Neural progenitor cell (in vitro differentiated cells): ENCODE data around the gene YDJC. TPM values are rescaled to one million over a fixed set of nuclear protein-coding genes. Genes with fewer than 3 reads are reported as not detected.

Experiments
- DNase-seq: peaks from one replicate; pipeline ENCODE4 v3.0.0-alpha.2; 2016; ENCODE audit warnings: low spot score
- H2AFZ ChIP-seq: fragments of 200-600 bp; sonication (generic); replicated peaks from 2 replicates; pipeline ENCODE4 v1.6.1; 2016; ENCODE audit warnings: antibody characterized with exemption
- H3F3A ChIP-seq: fragments of 200-600 bp; sonication (generic); 2 replicates; pipeline ENCODE4 v1.6.1; 2016; ENCODE audit warnings: antibody characterized with exemption, low read depth
- H3K27ac ChIP-seq: fragments of 200-600 bp; sonication (generic); 2 replicates; pipeline ENCODE4 v1.5.1; 2016; ENCODE audit warnings: mild to moderate bottlenecking
- H3K27me3 ChIP-seq: fragments of 200-600 bp; sonication (generic); 2 replicates; pipeline ENCODE4 v1.6.1; 2016; ENCODE audit warnings: mild to moderate bottlenecking, moderate library complexity
- H3K36me3 ChIP-seq: fragments of 200-600 bp; sonication (generic); 2 replicates; pipeline ENCODE4 v1.5.1; 2016
- H3K4me1 ChIP-seq: fragments of 200-600 bp; sonication (generic); 2 replicates; pipeline ENCODE4 v1.6.1; 2016; ENCODE audit warnings: mixed run types
- H3K4me2 ChIP-seq: fragments of 200-600 bp; sonication (generic); 2 replicates; pipeline ENCODE4 v1.6.1; 2016
- H3K4me3 ChIP-seq: fragments of 200-600 bp; sonication (generic); 2 replicates; pipeline ENCODE4 v1.5.1; 2016
- H3K79me2 ChIP-seq: fragments of 200-600 bp; sonication (generic); 2 replicates; pipeline ENCODE4 v1.6.1; 2016; ENCODE audit warnings: low read depth
- H3K9ac ChIP-seq: fragments of 200-600 bp; sonication (generic); 2 replicates; pipeline ENCODE4 v1.6.1; 2016
- H3K9me3 ChIP-seq: fragments of 200-600 bp; sonication (generic); 2 replicates; pipeline ENCODE4 v1.5.1; 2016; ENCODE audit warnings: low read depth
- H4K20me1 ChIP-seq: fragments of 200-600 bp; sonication (generic); 2 replicates; pipeline ENCODE4 v1.6.1; 2016; ENCODE audit warnings: low read depth
- H3K27ac Mint-ChIP-seq: 3 replicates; pipeline ENCODE4 v1.8.0; 2021; ENCODE audit warnings: mixed read lengths
- H3K27me3 Mint-ChIP-seq: 2 replicates; pipeline ENCODE4 v1.8.0; 2022; ENCODE audit warnings: low read depth, mild to moderate bottlenecking, inconsistent platforms, moderate library complexity, mixed read lengths; ENCODE audit not compliant: insufficient read depth
- H3K36me3 Mint-ChIP-seq: 3 replicates; pipeline ENCODE4 v1.8.0; 2021; ENCODE audit warnings: mixed read lengths
- H3K4me1 Mint-ChIP-seq: 3 replicates; pipeline ENCODE4 v1.8.0; 2021; ENCODE audit warnings: mixed read lengths
- H3K4me3 Mint-ChIP-seq: 3 replicates; pipeline ENCODE4 v1.8.0; 2021; ENCODE audit warnings: mild to moderate bottlenecking, moderate library complexity, mixed read lengths
- H3K9me3 Mint-ChIP-seq: 3 replicates; pipeline ENCODE4 v1.8.0; 2020; ENCODE audit warnings: mixed read lengths
- EZH2 ChIP-seq: fragments of 200-600 bp; sonication (generic); IDR thresholded peaks from 2 replicates; pipeline ENCODE4 v1.6.1; 2017; ENCODE audit warnings: antibody characterized with exemption, mild to moderate bottlenecking, moderate library complexity
- EZH2phosphoT487 ChIP-seq: fragments of 200-600 bp; sonication (generic); IDR thresholded peaks from 2 replicates; pipeline ENCODE4 v1.6.1; 2017; ENCODE audit warnings: antibody characterized with exemption
- total RNA-seq: library from RNA; depleted of rRNA; stranded (reverse); fragments of >200 nt; gene quantifications from 2 replicates; pipeline ENCODE4 v1.2.3, GENCODE V29; 2015; ENCODE audit warnings: low replicate concordance
- TF ChIP-seq, protein P1 (sequence below): fragments of 200-600 bp; sonication (generic); IDR thresholded peaks from 2 replicates; pipeline ENCODE4 v1.5.1; 2017; ENCODE audit warnings: antibody characterized with exemption, mild to moderate bottlenecking

The YDJC gene
- total RNA-seq, 1 donor from 2014 or later, result 4.8 TPM

GRCh38 chr22:21606775-21607174 lies 23.0 kb downstream of the YDJC start:
- H3K36me3 Mint-ChIP-seq, result peaks cover 20% of the 10 kb centered on the region
- no peaks in the 10 kb centered on the region for H3K27me3 Mint-ChIP-seq
- Histone ChIP-seq H3K36me3 (no peaks in the 10 kb centered on the region), H3K79me2 (peaks cover 91% of the 10 kb centered on the region), H3F3A (no peaks in the 10 kb centered on the region), H3K4me2 (no peak overlapping the region), H3K27me3 (no peaks in the 10 kb centered on the region), H3K9me3 (no peaks in the 10 kb centered on the region), H3K27ac (no peak overlapping the region), H2AFZ (no peak overlapping the region), H3K4me3 (no peak overlapping the region), H4K20me1 (peaks cover 94% of the 10 kb centered on the region), H3K4me1 (no peaks in the 10 kb centered on the region), H3K9ac (no peak overlapping the region)
- H3K27ac Mint-ChIP-seq, result no peak overlapping the region
- DNase-seq, result no peak
- H3K4me3 Mint-ChIP-seq, result no peak overlapping the region
- no peaks in the 10 kb centered on the region for H3K9me3 Mint-ChIP-seq
- no peak for TF ChIP-seq EZH2
- H3K4me1 Mint-ChIP-seq, result peaks cover 6% of the 10 kb centered on the region

- no peak overlapping the region for H3K9ac ChIP-seq
- H3F3A ChIP-seq, result no peaks in the 10 kb centered on the region
- no peak overlapping the region for H3K4me3 ChIP-seq
- H3K4me2 ChIP-seq, result no peak overlapping the region
- H3K9me3 Mint-ChIP-seq, result no peaks in the 10 kb centered on the region
- H3K27ac ChIP-seq, result no peak overlapping the region
- H3K9me3 ChIP-seq, result no peaks in the 10 kb centered on the region
- peaks cover 96% of the 10 kb centered on the region for H4K20me1 ChIP-seq
- no peaks in the 10 kb centered on the region for H3K27me3 ChIP-seq
- peak overlapping the region; percentile 69 for H3K27ac Mint-ChIP-seq
- peaks cover 13% of the 10 kb centered on the region for H3K36me3 Mint-ChIP-seq
- no peaks in the 10 kb centered on the region for H3K27me3 Mint-ChIP-seq
- H3K4me1 Mint-ChIP-seq, result peaks cover 6% of the 10 kb centered on the region
- no peak for DNase-seq
- no peak overlapping the region for H2AFZ ChIP-seq
- no peak overlapping the region for H3K4me3 Mint-ChIP-seq
- TF ChIP-seq EZH2phosphoT487, result no peak
- TF ChIP-seq EZH2, result no peak
- TF ChIP-seq, protein P1, sequence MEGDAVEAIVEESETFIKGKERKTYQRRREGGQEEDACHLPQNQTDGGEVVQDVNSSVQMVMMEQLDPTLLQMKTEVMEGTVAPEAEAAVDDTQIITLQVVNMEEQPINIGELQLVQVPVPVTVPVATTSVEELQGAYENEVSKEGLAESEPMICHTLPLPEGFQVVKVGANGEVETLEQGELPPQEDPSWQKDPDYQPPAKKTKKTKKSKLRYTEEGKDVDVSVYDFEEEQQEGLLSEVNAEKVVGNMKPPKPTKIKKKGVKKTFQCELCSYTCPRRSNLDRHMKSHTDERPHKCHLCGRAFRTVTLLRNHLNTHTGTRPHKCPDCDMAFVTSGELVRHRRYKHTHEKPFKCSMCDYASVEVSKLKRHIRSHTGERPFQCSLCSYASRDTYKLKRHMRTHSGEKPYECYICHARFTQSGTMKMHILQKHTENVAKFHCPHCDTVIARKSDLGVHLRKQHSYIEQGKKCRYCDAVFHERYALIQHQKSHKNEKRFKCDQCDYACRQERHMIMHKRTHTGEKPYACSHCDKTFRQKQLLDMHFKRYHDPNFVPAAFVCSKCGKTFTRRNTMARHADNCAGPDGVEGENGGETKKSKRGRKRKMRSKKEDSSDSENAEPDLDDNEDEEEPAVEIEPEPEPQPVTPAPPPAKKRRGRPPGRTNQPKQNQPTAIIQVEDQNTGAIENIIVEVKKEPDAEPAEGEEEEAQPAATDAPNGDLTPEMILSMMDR, result no peak
- H3K79me2 ChIP-seq, result peaks cover 96% of the 10 kb centered on the region
- H3K36me3 ChIP-seq, result no peaks in the 10 kb centered on the region
- no peaks in the 10 kb centered on the region for H3K4me1 ChIP-seq
Measured at GRCh38 chr22:21605887-21606564, 23.8 kb downstream of the YDJC start.

DNA sequence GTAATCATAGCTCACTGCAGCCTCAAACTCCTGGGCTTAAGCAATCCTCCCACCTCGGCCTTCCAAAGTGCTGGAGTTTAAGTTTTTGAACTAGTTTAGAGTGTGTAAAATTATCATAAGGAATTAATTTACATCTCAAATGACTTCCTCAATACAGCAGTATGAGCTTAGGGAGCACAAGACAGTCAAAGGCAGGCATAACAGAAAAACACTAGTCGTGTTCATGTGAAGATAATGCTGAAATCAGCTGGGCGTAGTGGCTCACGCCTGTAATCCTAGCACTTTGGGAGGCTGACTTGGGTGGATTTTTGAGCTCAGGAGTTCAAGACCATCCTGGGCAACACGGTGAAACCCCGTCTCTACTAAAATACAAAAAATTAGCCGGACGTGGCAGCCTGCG lies 25.8 kb downstream of the YDJC start:
- Histone ChIP-seq H3K9ac (no peak overlapping the region), H3F3A (no peaks in the 10 kb centered on the region), H3K4me2 (no peak overlapping the region), H3K4me1 (no peaks in the 10 kb centered on the region), H4K20me1 (peaks cover 96% of the 10 kb centered on the region), H3K4me3 (no peak overlapping the region), H3K36me3 (no peaks in the 10 kb centered on the region), H3K27ac (no peak overlapping the region), H3K79me2 (peaks cover 100% of the 10 kb centered on the region), H3K27me3 (no peaks in the 10 kb centered on the region), H2AFZ (no peak overlapping the region), H3K9me3 (no peaks in the 10 kb centered on the region)
- H3K27me3 Mint-ChIP-seq, result peaks cover 2% of the 10 kb centered on the region
- peaks cover 16% of the 10 kb centered on the region for H3K36me3 Mint-ChIP-seq
- no peak for DNase-seq
- no peak overlapping the region for H3K4me3 Mint-ChIP-seq
- H3K9me3 Mint-ChIP-seq, result no peaks in the 10 kb centered on the region
- H3K4me1 Mint-ChIP-seq, result peaks cover 11% of the 10 kb centered on the region
- no peak for TF ChIP-seq EZH2phosphoT487
- TF ChIP-seq, protein P1, result no peak
- no peak for TF ChIP-seq EZH2
- no peak overlapping the region for H3K27ac Mint-ChIP-seq

GRCh38 chr22:21602579-21602978 lies 27.2 kb downstream of the YDJC start:
- Histone ChIP-seq H4K20me1 (peaks cover 97% of the 10 kb centered on the region), H3K4me3 (no peak overlapping the region), H3F3A (no peaks in the 10 kb centered on the region), H2AFZ (no peak overlapping the region), H3K27me3 (no peaks in the 10 kb centered on the region), H3K4me2 (no peak overlapping the region), H3K79me2 (peaks cover 100% of the 10 kb centered on the region), H3K27ac (no peak overlapping the region), H3K9ac (no peak overlapping the region), H3K36me3 (no peaks in the 10 kb centered on the region), H3K4me1 (no peaks in the 10 kb centered on the region), H3K9me3 (no peaks in the 10 kb centered on the region)
- H3K36me3 Mint-ChIP-seq, result peaks cover 11% of the 10 kb centered on the region
- no peaks in the 10 kb centered on the region for H3K9me3 Mint-ChIP-seq
- H3K4me1 Mint-ChIP-seq, result peaks cover 12% of the 10 kb centered on the region
- peaks cover 2% of the 10 kb centered on the region for H3K27me3 Mint-ChIP-seq
- H3K27ac Mint-ChIP-seq, result no peak overlapping the region
- TF ChIP-seq EZH2 (no peak), EZH2phosphoT487 (no peak)
- TF ChIP-seq, protein P1, result no peak
- H3K4me3 Mint-ChIP-seq, result no peak overlapping the region
- DNase-seq, result no peak
